GM10266 (cell line): Measurements from ENCODE around the gene SYNE2.

Source experiments
- DNase-seq: peaks from one replicate; pipeline ENCODE4 v3.0.0; 2012; ENCODE audit errors: extremely low spot score
- TF ChIP-seq, protein P1 (sequence below): IDR thresholded peaks from 2 replicates; pipeline ENCODE4 v1.5.1; 2012; ENCODE audit warnings: mild to moderate bottlenecking, low read depth; ENCODE audit not compliant: control insufficient read depth, insufficient read depth; ENCODE audit errors: missing control alignments

Gene SYNE2

DNA sequence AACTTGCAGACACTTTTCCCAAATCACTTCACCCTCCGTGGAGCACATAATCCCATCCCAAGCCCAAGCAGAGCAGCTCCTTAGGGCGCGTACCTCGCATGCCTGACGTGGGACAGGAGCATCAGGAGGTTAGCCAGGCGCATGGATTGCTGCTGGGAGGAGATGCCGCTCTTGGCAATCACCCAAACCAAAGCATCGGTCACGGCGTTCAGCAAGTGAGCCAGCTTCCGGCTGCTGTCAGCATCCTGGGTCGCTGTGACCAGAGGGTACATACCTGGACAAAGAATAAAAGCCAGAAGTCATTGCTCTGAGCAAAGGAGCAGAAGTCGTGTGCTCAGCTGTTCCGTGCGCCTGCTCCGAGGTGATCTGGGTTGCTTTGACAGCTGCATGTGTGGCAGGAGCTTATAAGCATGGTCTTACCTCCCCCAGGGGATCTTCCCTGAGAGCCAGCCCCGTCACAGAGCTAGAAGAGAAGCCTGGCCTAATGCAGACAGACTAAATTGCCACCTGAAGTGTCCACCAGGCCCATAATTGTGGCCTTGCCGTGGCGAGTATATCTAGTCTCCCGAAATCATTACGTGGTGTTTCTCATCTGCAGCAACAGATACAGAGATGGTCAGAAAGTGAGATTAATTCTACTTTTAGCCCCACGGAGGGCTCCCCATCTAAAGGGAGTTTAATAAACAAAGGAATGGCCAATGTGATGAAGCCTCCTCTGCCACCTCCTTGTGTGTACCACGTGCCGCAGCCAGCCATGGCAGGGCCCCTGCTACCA is 382.3 kb downstream of the SYNE2 start:
- TF ChIP-seq, protein P1, sequence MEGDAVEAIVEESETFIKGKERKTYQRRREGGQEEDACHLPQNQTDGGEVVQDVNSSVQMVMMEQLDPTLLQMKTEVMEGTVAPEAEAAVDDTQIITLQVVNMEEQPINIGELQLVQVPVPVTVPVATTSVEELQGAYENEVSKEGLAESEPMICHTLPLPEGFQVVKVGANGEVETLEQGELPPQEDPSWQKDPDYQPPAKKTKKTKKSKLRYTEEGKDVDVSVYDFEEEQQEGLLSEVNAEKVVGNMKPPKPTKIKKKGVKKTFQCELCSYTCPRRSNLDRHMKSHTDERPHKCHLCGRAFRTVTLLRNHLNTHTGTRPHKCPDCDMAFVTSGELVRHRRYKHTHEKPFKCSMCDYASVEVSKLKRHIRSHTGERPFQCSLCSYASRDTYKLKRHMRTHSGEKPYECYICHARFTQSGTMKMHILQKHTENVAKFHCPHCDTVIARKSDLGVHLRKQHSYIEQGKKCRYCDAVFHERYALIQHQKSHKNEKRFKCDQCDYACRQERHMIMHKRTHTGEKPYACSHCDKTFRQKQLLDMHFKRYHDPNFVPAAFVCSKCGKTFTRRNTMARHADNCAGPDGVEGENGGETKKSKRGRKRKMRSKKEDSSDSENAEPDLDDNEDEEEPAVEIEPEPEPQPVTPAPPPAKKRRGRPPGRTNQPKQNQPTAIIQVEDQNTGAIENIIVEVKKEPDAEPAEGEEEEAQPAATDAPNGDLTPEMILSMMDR = no peak

DNA sequence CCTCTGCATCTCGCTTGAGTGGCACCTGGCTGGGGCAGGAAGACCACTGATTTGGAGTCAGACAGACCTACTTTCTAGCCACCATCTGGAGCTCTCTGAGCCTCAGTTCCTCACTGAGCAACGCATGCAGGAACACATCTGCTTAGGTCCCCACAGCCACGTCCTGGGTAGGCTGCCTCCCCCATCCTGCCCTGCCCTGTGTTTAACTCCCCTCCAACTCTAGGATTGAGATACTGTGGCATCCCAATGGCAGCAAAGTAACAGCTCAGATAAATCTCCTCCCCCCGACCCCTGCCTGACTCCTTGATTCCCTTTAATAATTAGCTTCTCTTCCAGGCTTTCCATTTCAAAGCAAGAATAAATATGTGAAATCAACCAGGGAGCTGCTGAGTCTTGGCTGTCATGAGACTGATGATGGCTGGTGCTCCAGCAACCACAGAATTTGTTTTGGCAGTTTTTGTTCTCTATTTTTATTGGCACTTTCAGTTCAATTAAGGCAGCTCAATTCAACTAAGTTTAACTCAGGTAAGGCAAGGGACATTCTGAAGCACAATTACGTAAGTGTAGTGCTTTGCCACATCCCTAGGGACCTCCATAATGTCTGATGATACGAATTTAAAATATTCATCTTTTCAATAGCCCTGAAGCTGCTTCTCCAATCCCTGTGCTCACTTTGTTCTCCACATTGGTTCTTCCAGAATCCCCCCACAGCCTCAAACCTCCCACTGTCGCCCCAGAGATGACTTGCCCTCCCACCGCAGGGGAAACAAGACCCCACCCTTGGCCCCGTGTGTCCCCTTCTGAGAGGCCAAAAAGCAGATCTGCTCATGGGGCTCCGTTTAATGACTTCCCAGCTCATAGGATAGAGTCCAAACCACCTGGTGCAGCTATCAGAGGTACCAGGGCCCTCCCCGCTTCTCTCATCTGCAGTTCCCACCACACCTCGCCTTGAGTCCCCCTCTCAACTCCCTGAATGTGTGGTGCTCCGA is 383.1 kb downstream of the SYNE2 start:
- peak; percentile 68 for DNase-seq
- TF ChIP-seq, protein P1 = no peak

More for the DNA sequence above, 382.3 kb downstream of the SYNE2 start:
- no peak for DNase-seq

GRCh38 chr14:64238049-64238448 is 385.2 kb downstream of the SYNE2 start:
- DNase-seq = no peak
- TF ChIP-seq, protein P1 = no peak

GRCh38 chr14:64238631-64239030 is 385.8 kb downstream of the SYNE2 start:
- TF ChIP-seq, protein P1 = no peak
- no peak for DNase-seq

GRCh38 chr14:64244279-64244678 is 391.5 kb downstream of the SYNE2 start:
- TF ChIP-seq, protein P1 = no peak
- no peak for DNase-seq

GRCh38 chr14:64245491-64245890 is 392.7 kb downstream of the SYNE2 start:
- no peak for DNase-seq
- TF ChIP-seq, protein P1 = no peak
